Endometrial microvascular endothelial cells (primary cell): ENCODE measurements around the gene CSMD2. TPM values are rescaled to one million over a fixed set of nuclear protein-coding genes. Genes with fewer than 3 reads are reported as not detected.

Source experiments
- in situ Hi-C: cut with HindIII; loops from 2 replicates; pipeline ENCODE4 v1.10.0; 2017; ENCODE audit warnings: low sequenced_read_pairs, low pct_unique_long_range_greater_than_20kb; ENCODE audit errors: inconsistent ontology term
- total RNA-seq: library from RNA; depleted of rRNA; stranded (reverse); fragments of >200 nt; gene quantifications from one replicate; pipeline ENCODE4 v1.2.3, GENCODE V29; 2015; ENCODE audit errors: inconsistent ontology term

The CSMD2 gene
- total RNA-seq, 1 donor from 2014 or later, result 0.28 TPM

DNA sequence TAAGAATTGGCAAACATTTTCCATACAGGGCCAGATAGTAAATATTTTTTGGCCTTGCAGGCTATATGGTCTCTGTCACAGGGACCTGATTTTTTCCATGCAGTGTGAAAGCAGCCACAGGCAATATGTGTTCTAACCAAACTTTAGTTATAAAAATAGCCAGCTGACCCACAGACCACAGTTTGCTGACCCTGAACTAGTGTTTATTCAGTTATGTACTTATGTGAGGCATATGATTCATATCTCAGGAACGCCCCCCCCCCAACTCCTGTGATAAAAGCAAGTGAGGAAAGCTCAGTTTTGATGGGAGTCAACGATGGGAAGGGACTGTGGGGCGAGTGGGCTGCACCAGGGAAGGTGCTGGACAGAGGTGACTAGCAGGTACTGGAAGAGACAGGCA, 221.1 kb downstream of the CSMD2 start:
- in situ Hi-C loops, result no loop called here

DNA sequence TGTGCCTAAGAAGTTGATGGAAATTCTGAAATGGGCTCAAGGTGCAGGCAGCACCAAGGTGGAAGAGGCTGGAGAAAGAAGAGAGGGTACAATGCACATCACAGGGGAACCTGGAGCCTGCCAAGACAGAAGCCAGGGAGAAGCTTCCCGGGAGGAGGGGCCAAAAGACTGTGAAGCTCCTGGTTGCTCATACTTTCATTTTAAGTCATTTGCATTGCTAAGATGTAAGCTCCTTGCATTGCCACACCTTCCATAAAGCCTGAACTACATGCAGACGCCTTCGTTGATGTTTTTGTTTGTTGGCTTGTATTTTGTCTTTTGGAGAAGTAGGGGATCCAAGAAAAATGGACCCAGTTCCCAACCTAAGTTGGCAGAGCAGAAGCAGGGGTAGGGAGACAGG, 232.2 kb downstream of the CSMD2 start:
- in situ Hi-C loops, result no loop called here

DNA sequence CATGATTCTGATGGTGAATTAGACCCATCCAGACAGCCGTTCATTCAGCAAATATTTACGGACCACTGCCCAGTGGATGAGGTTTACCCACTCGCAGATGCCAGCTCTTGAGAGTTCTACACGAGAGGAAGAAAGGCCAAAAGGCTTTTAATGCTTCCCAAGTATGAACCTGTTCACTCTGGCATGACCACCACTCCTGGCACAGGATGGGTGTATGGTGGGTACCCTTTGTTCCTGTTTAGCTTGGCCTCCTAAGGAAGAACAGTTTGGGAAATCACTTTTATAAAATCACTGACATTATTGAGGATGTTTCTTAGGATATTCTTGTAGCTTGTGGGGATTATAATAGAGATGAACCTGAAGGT, 233.9 kb downstream of the CSMD2 start:
- in situ Hi-C loops, result no loop called here

DNA sequence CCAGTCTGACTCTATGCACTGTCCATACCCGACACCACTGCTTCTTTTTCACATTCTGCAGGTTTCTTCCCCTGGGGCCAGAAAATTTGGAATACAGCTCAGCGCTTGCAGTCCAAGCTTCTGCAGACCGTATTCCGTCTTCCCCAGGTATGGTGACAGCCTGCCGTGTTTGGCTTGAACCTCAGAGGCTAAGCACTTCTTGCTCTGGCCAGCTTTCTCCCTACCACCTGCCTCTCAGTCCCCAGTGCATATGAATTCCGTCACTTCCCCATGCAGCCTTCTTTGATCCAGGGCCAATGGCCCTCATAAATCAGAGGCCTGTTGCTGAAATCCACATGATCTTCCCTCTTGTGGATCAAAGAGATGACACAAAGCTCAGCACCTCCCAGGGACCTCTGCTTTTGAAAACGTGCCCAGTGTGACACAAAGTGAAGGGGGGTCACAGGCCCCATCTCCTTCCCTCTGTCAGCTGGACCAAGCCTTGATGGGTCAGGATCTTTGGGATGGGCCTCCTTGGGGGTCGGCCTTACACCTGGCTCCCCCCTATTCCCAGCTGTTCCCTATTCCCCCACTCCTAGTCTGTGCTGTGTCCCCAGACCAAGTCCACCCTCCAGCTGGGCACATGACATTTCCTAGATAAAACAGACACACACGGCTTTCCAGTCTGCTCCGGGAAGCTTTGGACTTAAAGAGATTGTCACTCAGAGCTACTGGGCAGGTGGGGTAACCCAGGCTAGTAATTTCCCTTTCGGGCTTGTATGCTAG, 234.5 kb downstream of the CSMD2 start:
- in situ Hi-C loops, result no loop called here

DNA sequence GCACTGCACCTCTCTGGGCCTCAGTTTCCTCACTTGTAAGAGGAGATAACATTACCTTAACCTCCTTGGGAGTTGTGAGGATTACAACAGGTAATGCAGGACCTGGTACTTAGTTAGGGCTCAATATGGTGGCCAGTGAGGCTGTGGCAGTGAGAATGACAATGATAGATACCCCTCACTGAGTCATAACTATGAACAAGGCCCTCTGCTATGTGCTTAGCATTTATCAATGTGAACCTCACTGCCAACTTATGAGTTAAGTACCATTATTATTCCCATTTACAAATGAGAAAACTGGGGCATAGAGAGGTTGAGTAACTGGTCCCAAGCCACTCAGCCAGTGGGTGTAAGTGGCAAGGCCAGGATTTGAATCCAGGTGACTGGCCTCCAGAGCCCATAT, 236.8 kb downstream of the CSMD2 start:
- in situ Hi-C loops, result no loop called here

DNA sequence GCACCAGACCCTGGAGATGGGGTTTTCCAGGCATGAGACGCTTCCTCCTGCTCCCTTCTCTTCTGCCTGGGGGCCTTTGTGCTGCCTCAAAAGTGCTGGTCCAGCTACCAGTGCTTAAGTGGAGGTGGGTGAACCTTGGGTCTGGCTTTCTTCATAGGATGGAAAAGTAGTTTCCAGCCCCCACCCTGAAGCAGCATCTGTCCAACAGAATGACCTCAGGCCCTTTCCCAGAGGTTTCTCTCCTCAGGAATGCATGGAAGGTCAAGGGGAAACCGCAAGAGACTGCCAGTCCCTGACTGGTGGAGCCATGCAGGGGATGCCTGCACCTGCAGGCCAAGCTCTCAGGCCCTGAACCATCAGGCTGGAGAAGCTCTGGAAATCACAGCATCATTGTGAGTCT, 237.3 kb downstream of the CSMD2 start:
- in situ Hi-C loops, result no loop called here

DNA sequence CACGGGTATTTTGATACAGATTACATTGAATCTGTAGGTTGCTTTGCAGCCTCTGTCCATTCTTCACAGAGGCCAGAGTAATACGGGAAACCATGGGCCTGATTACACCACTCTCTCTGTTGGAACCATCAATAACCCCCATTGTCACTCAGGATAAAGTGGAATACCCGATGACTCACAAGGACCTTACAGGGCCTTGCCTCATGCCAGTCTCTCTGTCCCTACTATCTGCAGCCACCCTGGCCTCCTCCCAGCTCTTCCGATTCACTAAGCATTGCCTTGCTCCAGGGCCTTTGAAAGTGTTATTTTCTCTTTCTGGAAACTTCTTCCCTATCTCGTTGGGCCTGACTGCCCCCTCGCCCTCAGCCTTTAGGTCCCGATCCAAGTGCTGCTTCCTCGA, 239.4 kb downstream of the CSMD2 start:
- in situ Hi-C loops, result no loop called here

DNA sequence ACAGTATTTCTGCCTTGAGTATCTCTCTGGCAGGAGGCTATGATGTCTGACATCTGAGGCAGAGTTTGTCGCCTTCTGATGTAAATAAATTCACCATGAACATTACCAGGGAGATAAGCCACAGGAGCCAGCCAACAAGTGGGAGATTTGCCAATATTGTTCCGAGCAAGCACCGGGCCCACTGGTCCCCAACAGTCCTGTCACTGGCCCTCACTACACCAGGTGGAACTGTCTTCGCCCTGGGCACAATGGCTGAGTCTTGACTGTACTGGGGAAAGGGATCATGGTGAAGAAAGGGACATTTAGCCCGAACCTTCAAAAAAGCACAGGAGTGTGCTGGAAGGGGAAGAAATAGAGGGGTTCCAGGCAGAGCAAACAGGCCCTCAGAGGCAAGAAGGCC, 243.7 kb downstream of the CSMD2 start:
- in situ Hi-C loops, result no loop called here

DNA sequence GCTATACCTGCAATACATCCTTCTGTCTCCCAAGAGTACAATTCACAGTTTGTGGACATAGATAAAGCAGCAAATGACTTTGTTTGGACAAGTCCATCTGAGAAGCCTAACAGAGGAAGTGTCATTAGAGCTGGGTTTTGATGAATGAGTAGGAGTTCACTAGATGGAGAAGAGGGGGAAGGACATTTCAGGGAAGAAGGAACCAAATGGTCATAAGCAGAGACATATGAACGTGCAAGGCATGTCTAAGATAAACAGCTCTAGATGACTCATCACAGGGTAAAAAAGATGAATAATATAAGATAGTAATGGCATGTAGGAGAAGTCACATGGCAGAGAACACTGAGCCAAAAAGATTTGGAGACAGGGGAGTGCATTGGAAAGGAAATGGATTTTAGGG, 246.7 kb downstream of the CSMD2 start:
- in situ Hi-C loops, result no loop called here

DNA sequence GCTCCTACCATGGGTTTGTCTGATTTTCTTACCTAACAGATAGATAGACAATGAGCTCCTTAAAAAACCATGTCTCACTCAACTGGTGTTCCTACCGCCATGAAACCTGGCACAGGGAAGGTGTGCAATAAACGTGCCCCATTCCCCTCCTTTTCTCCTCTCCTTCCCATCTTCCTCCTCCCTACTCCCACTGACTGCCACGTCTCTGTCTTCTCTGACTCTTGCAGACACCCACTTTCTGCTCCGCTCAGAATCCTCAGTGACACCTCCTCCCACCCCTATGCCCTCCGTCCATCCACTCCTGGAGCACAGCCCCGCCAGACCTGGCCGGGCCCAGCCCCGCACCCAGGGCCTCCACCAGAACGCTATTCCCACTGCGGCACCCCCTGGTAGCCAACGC, 248.2 kb downstream of the CSMD2 start:
- in situ Hi-C loops, result no loop called here

DNA sequence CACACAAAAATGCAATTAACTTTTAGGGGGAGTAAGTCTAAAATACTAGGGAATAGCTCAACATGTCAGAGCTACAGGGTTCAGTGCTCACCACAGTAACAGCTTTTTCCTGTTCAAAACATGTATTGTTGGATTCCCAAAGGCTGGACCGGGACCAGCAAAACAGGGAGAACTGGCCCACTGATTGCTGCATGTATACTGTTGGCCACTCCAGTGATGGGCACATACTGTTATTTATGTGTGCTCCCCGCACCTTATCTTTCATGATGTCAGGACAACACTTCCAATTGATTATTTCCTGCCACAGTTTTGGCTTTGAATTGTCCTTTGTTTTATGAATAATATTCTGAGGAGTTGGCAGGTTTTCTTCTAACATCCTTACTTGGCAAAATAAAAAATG, 250.5 kb downstream of the CSMD2 start:
- in situ Hi-C loops, result no loop called here

DNA sequence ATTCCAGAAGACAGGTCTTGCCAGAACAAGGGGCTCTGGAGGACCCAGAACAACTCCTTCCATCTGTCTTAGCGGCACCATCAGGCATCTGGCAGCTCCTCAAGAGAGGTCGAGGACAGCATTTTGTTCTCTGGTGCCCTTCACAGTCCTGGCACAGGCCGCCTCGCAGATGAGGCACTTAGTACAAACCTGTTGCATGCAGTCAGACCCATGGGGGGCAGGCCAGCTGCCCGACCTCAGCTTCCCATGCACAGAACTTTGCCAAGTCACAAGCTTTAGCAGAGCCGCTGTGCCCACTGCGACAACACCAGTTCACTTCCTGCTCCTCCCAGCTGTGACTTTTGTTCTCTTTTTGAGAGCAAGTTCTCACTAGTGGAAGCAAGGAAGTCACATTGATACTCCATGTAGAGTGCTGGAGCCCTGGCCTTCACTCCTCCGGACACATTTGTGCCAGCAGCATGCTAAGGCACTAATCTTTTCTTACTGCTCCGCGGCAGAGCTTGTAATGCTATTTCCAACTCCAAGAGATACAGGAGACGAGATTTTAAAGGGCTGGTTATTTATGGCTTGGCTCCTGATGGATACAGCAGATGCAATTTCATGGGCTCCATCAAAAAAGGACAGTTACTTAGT, 256.6 kb downstream of the CSMD2 start:
- in situ Hi-C loops, result no loop called here

DNA sequence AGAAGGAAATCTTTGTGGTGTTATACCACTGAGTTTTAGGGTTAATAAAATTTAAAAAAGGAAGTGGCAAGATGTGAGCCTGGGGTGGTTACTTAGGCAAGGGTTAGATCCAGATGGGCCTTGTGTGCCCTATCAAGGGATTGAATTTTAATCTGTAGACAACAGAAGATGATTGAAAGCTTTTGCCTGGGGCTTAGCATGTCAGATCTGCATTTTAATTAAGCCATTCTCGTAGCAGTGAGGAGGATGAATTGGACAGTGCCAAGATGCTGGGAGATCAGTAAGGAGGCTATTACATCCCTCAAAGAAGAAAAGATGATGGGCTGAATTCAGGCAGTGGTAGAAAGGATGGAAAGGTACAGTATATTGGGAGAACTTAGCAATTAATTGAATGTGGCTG, 258.9 kb downstream of the CSMD2 start:
- in situ Hi-C loops, result no loop called here

DNA sequence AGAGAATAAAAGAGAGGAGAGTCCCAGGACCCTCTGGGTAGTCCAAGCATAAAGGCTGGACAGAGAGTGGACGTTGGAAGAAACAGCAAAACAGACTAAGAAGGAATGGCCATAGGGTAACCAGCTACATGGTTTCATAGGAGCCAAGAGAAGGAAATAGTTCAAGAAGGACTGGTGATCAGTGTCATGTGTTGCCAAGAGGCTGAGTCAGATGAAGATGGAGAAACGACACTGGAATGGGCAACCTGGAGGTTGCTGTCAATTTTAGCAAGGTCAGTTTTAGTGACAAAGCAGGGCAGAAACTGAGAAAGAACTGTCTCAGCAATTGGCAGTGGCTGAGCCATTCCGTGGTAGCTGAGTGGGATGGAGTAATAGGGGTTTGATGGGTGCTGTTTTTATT, 259.8 kb downstream of the CSMD2 start:
- in situ Hi-C loops, result no loop called here

DNA sequence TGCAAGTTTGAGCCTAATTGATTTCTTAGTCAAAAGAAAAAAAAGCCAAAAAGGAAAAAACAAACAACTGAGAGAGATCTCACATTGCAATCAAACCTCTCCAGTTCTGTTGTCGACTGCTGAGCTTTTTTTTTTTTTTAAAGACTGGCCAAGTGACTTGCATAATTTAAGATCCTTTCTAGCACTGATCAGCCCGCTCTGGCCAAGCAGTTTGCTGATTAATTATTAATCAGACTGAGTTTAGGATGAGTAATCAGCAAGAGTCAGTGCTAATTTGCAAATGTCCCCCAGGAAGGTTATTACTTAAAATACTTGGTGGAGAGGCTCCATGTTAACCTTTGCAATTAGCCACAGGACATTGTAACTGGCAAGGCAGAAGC, 261.8 kb downstream of the CSMD2 start:
- in situ Hi-C loops, result no loop called here

DNA sequence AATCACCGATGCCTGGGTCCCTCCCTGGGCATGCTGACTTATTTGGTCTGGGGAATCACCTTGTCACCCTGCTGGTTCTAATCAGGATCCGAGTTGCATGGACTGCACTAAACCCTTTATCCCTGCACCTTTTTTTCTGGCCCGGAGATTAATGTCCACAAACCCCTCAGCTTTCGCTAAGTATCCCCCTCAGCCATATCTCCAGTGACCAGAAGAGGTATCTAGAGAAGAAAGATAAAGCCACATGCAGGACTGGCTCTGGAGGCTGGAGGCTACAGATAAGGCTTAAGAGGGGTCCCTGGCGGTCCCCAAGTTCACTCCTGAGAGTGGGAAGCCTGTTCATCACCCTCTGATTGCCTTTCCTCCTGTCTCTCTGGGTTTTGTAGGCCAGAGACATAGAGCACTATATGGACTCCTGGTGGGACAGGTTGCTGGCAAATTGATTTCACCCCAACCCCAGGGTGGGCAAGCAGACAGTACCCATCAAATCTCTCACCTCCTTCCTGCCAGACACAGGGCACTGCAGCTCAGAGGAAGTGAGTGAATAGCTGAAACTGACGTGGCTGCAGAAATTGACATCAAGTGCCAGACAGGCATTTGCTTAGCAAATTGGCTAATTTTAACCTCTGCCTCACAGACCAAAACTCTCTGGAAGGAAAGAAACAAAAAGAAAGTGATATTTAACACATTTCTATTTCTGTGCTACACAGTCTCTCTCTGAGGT, 262.4 kb downstream of the CSMD2 start:
- in situ Hi-C loops, result no loop called here

DNA sequence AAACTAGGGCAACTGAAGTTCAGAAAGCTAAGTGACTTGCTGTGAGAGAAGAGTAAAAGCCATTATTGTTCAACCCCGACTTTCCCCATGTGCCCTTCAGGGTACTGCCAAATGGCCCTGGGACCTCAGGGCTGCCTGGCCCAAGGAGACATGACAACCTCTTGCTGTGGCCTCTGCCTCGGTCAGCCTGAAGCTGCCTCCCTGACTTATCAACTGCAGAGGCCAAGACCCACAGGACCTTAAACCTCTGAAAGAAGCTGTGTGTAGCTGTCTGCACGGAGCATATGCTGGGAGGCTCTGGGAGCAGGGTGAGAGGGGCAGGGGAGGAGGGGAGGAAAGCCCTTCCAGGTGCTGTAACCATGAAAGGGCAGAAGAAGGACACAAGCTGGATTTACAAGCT, 265.3 kb downstream of the CSMD2 start:
- in situ Hi-C loops, result no loop called here

DNA sequence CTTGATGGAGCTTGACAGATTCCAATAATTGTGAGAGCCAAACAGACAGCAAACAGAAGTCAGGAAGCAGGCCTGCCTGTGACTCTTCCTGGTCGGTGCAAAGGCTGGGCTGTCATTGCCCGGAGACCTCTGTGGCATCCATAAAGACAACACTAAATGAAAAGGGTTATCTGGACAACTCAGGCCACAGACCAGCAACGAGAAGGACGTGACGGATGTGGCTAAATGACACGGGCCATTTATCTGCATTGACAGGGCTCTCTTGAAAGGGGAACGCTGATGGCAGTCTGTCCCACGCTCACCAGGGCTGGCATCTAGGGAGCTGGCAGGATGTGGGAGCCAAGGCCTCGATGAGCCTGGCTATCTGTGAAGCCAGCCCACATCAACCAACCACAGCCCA, 266.1 kb downstream of the CSMD2 start:
- in situ Hi-C loops, result no loop called here

DNA sequence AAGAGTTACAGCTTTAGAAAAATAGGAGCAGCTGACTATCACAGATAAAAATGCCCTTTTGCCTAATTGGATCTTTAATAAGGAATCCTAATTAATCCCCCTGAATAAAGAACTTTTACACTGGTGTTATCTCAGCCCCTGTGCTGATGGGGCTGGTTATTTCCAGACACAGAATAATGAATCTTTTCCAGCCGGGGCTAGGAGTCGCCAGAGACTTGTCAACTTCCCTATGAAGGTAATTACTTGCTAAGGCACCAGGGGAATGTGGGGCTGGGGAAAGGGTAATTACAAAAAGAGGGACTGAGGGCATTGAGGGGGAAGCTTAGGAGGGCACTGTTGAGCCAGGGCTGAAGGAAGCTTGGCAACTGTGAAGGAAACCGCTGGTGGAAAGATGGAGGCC, 266.6 kb downstream of the CSMD2 start:
- in situ Hi-C loops, result no loop called here

DNA sequence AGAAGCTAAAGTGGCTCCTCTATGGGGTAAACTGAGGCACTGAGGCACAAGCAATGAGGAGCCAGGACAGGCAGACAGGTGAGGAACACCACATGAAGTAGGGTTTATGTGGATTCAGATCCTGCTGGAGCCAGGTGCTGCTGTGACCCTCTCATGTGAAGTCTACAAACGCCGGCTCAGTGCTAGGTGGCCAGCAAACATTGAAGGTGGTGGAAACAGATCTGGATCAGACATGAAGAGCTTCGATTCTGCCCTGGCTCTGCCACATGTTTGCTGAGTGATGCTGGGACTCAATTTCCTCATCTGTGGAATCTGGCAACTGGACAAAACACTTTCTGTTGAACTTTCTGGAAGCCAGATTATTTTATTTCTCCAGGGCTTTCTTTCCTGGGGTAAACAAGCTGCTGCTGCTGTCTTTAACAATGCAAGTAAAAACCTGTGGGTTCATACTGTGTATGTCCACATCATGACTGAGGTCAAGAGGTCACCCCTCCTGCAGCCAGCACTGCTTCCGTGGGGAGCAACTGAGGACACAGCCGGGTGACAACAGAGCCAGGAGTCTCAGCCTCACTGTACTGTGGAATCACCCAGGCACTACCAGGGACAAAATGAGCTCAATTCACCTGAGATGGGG, 267.8 kb downstream of the CSMD2 start:
- in situ Hi-C loops, result no loop called here
